Right lobe of liver (tissue), 6 donors: ENCODE data around the gene CCL8. TPM values are rescaled to one million over a fixed set of nuclear protein-coding genes. Genes with fewer than 3 reads are reported as not detected.
A peak's percentile ranks its signal among the peaks of the same experiment; 100 is the strongest.

Experiments
- ATAC-seq, 4 donors: fragments of 200-7000 bp; cut with Tn5 transposase; one replicate each; pipeline ENCODE4 v1.9.1; 2020; ENCODE audit warnings: mild to moderate bottlenecking in 4 of 4, moderate library complexity in 4 of 4
- DNase-seq, 3 donors: peaks; one replicate each; pipeline ENCODE4 v3.0.0-alpha.2; 2020
- H3K27ac ChIP-seq, 3 donors: fragments of 200-600 bp; one replicate each; pipeline ENCODE4 v1.8.0; 2022
- H3K27me3 ChIP-seq, 2 donors: fragments of 200-600 bp; one replicate each; pipeline ENCODE4 v1.8.0; 2022
- H3K36me3 ChIP-seq, 4 donors: fragments of 200-600 bp; sonication (generic) in 1 of 4; one replicate each; pipeline versions ENCODE4 v1.5.1 to v1.8.0; 2017 to 2022; ENCODE audit warnings: control low read depth in 1 of 4
- H3K4me1 ChIP-seq, 4 donors: fragments of 200-600 bp; sonication (generic) in 1 of 4; one replicate each; pipeline versions ENCODE4 v1.5.1 to v1.8.0; 2017 to 2022; ENCODE audit warnings: control low read depth in 1 of 4
- H3K4me3 ChIP-seq, 3 donors: fragments of 200-600 bp; one replicate each; pipeline ENCODE4 v1.8.0; 2022
- H3K9me3 ChIP-seq, 4 donors: fragments of 200-600 bp; sonication (generic) in 1 of 4; one replicate each; pipeline versions ENCODE4 v1.5.1 to v1.8.0; 2017 to 2022; ENCODE audit warnings: control low read depth in 1 of 4
- CTCF ChIP-seq, 4 donors: fragments of 200-600 bp in 3 of 4; fragments of 450-650 bp in 1 of 4; IDR thresholded peaks; one replicate each; pipeline versions ENCODE4 v1.5.1 to v1.8.0; 2016 to 2022; ENCODE audit warnings: antibody characterized with exemption in 4 of 4, mild to moderate bottlenecking in 2 of 4
- POLR2A ChIP-seq: fragments of 450-650 bp; IDR thresholded peaks from one replicate; pipeline ENCODE4 v1.6.1; 2017; ENCODE audit warnings: antibody characterized with exemption, mild to moderate bottlenecking
- WGBS: methylation state at CpG from one replicate; pipeline ENCODE4 v1.1.6; 2018; ENCODE audit warnings: low coverage, low lambda C conversion rate; ENCODE audit not compliant: insufficient coverage; ENCODE audit errors: missing lambda C conversion rate; 5-methylcytosine and 5-hydroxymethylcytosine counted together
- intact Hi-C, 2 donors: fragments of 100-400 bp; cut with DNase I; formaldehyde crosslinking; loops; one replicate each; pipeline versions ENCODE4 v1.11.2 to v1.14.1; 2022
- total RNA-seq, 6 experiments: library from RNA; depleted of rRNA in 2 of 6; stranded (reverse); fragments of >200 nt in 2 of 6; fragmentation: NEBNext Ultra II Directional in 3 of 6; extraction: Animal tissue kit (Norgen Biotek cat#: 25700) in 3 of 6; gene quantifications; one replicate each; pipeline versions ENCODE4 v1.1.0 to v1.2.4, GENCODE V29; 2016 to 2023
- donor health status: DM: no; HTN: yes; CAD: no.
- donor health status: DM: no; HTN: no; CAD: no.
- donor health status: DM: no; HTN: no; CAD: no.
- donor health status: DM: no; HTN: yes; CAD: no.
- donor health status: DM: no; HTN: yes; CAD: no.

CCL8 gene
- total RNA-seq, 6 experiments from 2014 or later = 0.69 TPM; not detected in 5

GRCh38 chr17:34307110-34307509 is 12.1 kb upstream of the CCL8 start:
- WGBS = 14% methylated on average over 3 of the region's 3 CpGs
- Histone ChIP-seq H3K27me3 (no peaks in the 10 kb centered on the region), H3K27ac (no peak overlapping the region), H3K4me3 (no peak overlapping the region), H3K9me3 (no peaks in the 10 kb centered on the region), H3K4me1 (no peaks in the 10 kb centered on the region), H3K36me3 (no peaks in the 10 kb centered on the region)
- TF ChIP-seq CTCF (IDR thresholded peaks at IDR 0.05) = no peak
- no peak for TF ChIP-seq POLR2A
- intact Hi-C loops = loop anchor here in 1 of 2 donors (10.0 kb wide), 1 partner anchor 102 kb away; no protein-coding TSS in a partner anchor
- ATAC-seq (peak in 1 of 4 donors; percentile 28), DNase-seq (no peak)

- ATAC-seq (no peak), DNase-seq (no peak)
- H3K9me3 ChIP-seq = no peaks in the 10 kb centered on the region
- no peaks in the 10 kb centered on the region for H3K4me1 ChIP-seq
- no peaks in the 10 kb centered on the region for H3K36me3 ChIP-seq
- TF ChIP-seq POLR2A (no peak), CTCF (IDR thresholded peaks at IDR 0.05) (no peak)
- intact Hi-C loops = loop anchor here in 1 of 2 donors (10.0 kb wide), 1 partner anchor 104 kb away; no protein-coding TSS in a partner anchor
- no peak overlapping the region for H3K27ac ChIP-seq
- no peak overlapping the region for H3K4me3 ChIP-seq
- H3K27me3 ChIP-seq = no peaks in the 10 kb centered on the region
These were observed 10.9 kb upstream of the CCL8 start for GRCh38 chr17:34308371-34308770.

GRCh38 chr17:34311291-34311690 is 7.9 kb upstream of the CCL8 start:
- H3K9me3 ChIP-seq = no peaks in the 10 kb centered on the region
- TF ChIP-seq POLR2A (no peak), CTCF (IDR thresholded peaks at IDR 0.05) (no peak)
- no peaks in the 10 kb centered on the region for H3K36me3 ChIP-seq
- H3K27me3 ChIP-seq = no peaks in the 10 kb centered on the region
- no peak for DNase-seq
- ATAC-seq = no peak
- intact Hi-C loops = no loop called here
- H3K4me3 ChIP-seq = no peak overlapping the region
- no peak overlapping the region for H3K27ac ChIP-seq
- H3K4me1 ChIP-seq = no peaks in the 10 kb centered on the region
- WGBS = 55% methylated on average over 7 of the region's 7 CpGs

- Histone ChIP-seq H3K9me3 (no peaks in the 10 kb centered on the region), H3K36me3 (no peaks in the 10 kb centered on the region), H3K4me1 (no peaks in the 10 kb centered on the region), H3K27me3 (no peaks in the 10 kb centered on the region), H3K27ac (no peak overlapping the region), H3K4me3 (no peak overlapping the region)
- no peak for DNase-seq
- no peak for TF ChIP-seq CTCF (IDR thresholded peaks at IDR 0.05)
- TF ChIP-seq POLR2A = no peak
- ATAC-seq = no peak
- WGBS = 26% methylated on average over 5 of the region's 5 CpGs
- intact Hi-C loops = no loop called here
These were observed 7.2 kb upstream of the CCL8 start for GRCh38 chr17:34312080-34312479.

- 73% methylated on average over 4 of the region's 4 CpGs for WGBS
- Histone ChIP-seq H3K9me3 (no peaks in the 10 kb centered on the region), H3K27ac (no peak overlapping the region), H3K27me3 (no peaks in the 10 kb centered on the region), H3K4me3 (no peak overlapping the region), H3K4me1 (no peaks in the 10 kb centered on the region), H3K36me3 (no peaks in the 10 kb centered on the region)
- ATAC-seq (no peak), DNase-seq (no peak)
- TF ChIP-seq POLR2A (no peak), CTCF (IDR thresholded peaks at IDR 0.05) (no peak)
- intact Hi-C loops = no loop called here
These were observed 6.1 kb upstream of the CCL8 start for GRCh38 chr17:34313164-34313563.
